Measurements from ENCODE around the gene EEIG1.

DNA sequence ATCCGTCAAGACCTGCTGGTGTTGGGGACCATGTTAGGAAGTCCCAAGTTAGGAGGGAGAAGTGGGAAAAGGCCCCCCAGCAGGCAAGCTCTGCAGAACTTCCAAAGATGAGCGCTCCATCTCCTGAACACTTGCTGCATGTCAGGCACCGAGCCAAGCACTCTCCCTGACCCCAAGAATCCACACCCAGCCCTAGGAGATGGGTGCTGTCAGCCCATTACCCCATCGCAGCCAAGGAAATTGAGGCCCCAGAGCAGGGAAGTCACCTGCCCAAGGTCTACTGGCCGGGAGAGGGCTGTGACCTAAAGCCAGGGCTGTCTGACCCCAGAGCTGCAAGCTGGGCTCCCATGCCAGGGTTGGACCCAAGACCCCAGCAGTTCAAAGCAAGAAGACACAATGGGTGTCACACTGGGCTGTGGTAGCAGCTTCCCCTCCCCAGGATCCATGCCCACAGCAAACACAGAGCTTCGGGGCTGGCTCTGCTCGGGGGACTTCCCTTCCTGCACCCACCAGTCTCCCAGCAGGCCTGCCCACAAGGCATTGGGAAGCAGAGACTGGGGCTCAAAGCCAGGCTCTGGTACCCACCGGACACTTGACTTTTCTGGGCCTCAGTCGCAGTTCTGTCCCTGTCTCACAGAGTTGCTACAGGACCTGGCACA, 13.5 kb downstream of the EEIG1 start:
- TF ChIP-seq, protein P1, sequence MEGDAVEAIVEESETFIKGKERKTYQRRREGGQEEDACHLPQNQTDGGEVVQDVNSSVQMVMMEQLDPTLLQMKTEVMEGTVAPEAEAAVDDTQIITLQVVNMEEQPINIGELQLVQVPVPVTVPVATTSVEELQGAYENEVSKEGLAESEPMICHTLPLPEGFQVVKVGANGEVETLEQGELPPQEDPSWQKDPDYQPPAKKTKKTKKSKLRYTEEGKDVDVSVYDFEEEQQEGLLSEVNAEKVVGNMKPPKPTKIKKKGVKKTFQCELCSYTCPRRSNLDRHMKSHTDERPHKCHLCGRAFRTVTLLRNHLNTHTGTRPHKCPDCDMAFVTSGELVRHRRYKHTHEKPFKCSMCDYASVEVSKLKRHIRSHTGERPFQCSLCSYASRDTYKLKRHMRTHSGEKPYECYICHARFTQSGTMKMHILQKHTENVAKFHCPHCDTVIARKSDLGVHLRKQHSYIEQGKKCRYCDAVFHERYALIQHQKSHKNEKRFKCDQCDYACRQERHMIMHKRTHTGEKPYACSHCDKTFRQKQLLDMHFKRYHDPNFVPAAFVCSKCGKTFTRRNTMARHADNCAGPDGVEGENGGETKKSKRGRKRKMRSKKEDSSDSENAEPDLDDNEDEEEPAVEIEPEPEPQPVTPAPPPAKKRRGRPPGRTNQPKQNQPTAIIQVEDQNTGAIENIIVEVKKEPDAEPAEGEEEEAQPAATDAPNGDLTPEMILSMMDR (IDR thresholded peaks at IDR 0.05; ENCODE audit: insufficient read depth, low read depth, low read length), result no peak
- no peak for TF ChIP-seq EZH2 (IDR thresholded peaks at IDR 0.05; ENCODE audit: insufficient read depth, low read length)

Measured in astrocyte (in vitro differentiated cells and primary cell).